ENCODE data around the gene BMP3. TPM values are rescaled to one million over a fixed set of nuclear protein-coding genes. Genes with fewer than 3 reads are reported as not detected.

The BMP3 gene
- total RNA-seq, 2 donors from 2014 or later: 0.05 TPM; not detected in 1

Other genes with a start within 250 kb of the BMP3 start
- gene PRKG2, start 184.5 kb downstream of the BMP3 start, total RNA-seq: under 1 TPM in 1 of 2 donors, not detected in 1; 0.66 TPM